Breast epithelium (tissue), 3 donors: ENCODE measurements around the gene GABARAP.

Experiments
- POLR2A ChIP-seq: fragments of 450-650 bp; IDR thresholded peaks from one replicate; pipeline ENCODE4 v1.6.1; 2016; ENCODE audit warnings: antibody characterized with exemption, mild to moderate bottlenecking, moderate library complexity
- TF ChIP-seq, protein P1 (sequence below), 3 donors: fragments of 450-650 bp; IDR thresholded peaks; one replicate each; pipeline ENCODE4 v1.5.1; 2016 to 2017; ENCODE audit warnings: antibody characterized with exemption in 3 of 3, mild to moderate bottlenecking in 3 of 3, moderate library complexity in 3 of 3

DNA sequence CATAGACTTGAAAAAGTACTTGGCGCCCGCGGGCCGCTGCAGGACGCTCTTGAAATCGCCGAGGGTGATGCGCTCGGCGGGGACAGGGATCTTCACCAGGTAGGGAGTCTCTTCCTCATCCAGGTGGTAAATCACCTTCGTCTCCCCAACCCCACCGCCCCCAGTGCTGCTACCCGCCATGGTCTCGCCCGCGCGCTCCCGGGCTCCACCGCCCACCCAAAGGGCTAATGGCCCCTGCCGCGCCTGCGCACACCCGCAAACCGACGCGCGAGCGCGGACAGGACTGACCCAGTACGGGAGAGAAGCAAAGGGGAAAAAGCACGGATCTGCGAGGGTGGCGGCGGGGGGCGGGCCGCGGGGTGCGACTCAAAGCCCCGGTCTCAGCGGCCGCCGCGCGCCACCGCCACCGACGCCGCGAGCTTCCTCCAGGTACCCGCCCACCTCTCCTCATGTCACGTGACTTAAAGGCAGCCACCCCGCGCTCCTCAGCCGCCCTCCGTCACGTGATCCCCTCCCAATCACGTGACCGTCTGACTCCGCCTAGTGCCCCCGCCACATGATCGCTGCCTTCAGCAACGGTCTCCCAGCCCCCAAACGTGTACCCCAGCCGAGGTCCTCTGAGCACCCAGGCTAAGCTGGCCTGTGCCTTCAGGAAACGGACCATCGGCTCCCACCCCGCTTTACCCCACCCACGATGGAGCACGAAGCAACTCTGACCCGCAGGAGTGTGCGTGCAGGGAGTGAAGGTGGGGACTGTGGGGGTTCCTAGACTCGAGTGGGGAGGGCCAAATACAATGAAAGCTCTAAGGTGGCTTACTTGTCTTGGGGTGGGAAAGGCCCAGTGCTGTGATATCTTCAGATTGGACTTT, 7.9 kb downstream of the GABARAP start, which contains the start of gene DVL2:
- peak; percentile 77 for TF ChIP-seq POLR2A
- TF ChIP-seq, protein P1, sequence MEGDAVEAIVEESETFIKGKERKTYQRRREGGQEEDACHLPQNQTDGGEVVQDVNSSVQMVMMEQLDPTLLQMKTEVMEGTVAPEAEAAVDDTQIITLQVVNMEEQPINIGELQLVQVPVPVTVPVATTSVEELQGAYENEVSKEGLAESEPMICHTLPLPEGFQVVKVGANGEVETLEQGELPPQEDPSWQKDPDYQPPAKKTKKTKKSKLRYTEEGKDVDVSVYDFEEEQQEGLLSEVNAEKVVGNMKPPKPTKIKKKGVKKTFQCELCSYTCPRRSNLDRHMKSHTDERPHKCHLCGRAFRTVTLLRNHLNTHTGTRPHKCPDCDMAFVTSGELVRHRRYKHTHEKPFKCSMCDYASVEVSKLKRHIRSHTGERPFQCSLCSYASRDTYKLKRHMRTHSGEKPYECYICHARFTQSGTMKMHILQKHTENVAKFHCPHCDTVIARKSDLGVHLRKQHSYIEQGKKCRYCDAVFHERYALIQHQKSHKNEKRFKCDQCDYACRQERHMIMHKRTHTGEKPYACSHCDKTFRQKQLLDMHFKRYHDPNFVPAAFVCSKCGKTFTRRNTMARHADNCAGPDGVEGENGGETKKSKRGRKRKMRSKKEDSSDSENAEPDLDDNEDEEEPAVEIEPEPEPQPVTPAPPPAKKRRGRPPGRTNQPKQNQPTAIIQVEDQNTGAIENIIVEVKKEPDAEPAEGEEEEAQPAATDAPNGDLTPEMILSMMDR (IDR thresholded peaks at IDR 0.05), result no peak
